Measurements from ENCODE around the gene FBF1. TPM values are rescaled to one million over a fixed set of nuclear protein-coding genes. Genes with fewer than 3 reads are reported as not detected.

FBF1 gene
- total and polyA plus RNA-seq, 9 of the 15 experiments (the other 6 are each of a cell fraction or from before 2014, with no cell fraction given): 0.46 to 14.9 (median 7.5) TPM

GRCh38 chr17:75914643-75915267 lies 26.1 kb downstream of the FBF1 start:
- Histone ChIP-seq H3K4me1 (replicated peaks in 1 of 2; ENCODE audit: control insufficient read depth in 2 of 2, insufficient read depth in 2 of 2, low read length in 2 of 2) (peaks cover 0 to 50% of the 10 kb centered on the region in 2 experiments; a peak in 2 of 5 replicates), H2AFZ (ENCODE audit: low read depth, low read length) (no peak overlapping the region), H3K36me3 (ENCODE audit: control insufficient read depth, insufficient read depth, low read length) (peaks cover 6% of the 10 kb centered on the region; the same call in 1 of the 3 replicates), H3K79me2 (ENCODE audit: control insufficient read depth, insufficient read depth, low read length) (no peaks in the 10 kb centered on the region), H3K4me2 (ENCODE audit: insufficient read depth, low read length) (no peak overlapping the region), H3K9me1 (ENCODE audit: control insufficient read depth, insufficient read depth, low read length) (no peaks in the 10 kb centered on the region), H3K27ac (ENCODE audit: extremely low read depth, low read depth, low read length) (no peak overlapping the region), H3K4me3 (no peak overlapping the region), H3K9me3 (replicated peaks; ENCODE audit: control insufficient read depth, insufficient read depth, low read depth, low read length) (no peaks in the 10 kb centered on the region), H3K27me3 (ENCODE audit: control insufficient read depth in 2 of 2, insufficient read depth in 2 of 2, low read length in 2 of 2) (no peaks in the 10 kb centered on the region), H3K9ac (ENCODE audit: insufficient read depth in 1 of 2, low read depth in 2 of 2, low read length in 2 of 2) (peak overlapping the region in 1 of 2 experiments; percentile 79; a peak in 2 of 4 replicates), H4K20me1 (replicated peaks; ENCODE audit: control insufficient read depth, insufficient read depth, low read length) (no peaks in the 10 kb centered on the region)
- TF ChIP-seq POLR2G (IDR thresholded peaks at IDR 0.05; ENCODE audit: low read depth, low read length): 0 out of 2 replicates have a peak, but pooled peaks have one; percentile 30
- TF ChIP-seq ZBTB33 (CRISPR knock-in tag; IDR thresholded peaks at IDR 0.05): peak; percentile 97
- no peak for TF ChIP-seq ZNF511 (CRISPR knock-in tag; IDR thresholded peaks at IDR 0.05)
- no peak for FAIRE-seq
- no TSS peak for BruUV-seq (replicated peaks)
- 68% methylated on average over 22 of the region's 34 CpGs for WGBS (ENCODE audit: insufficient coverage, low coverage, missing lambda C conversion rate)
- POLR2A ChIA-PET: interaction anchor here (0.8 to 1.2 kb wide), 3 partner anchors 15 to 138 kb away, joined by 3 to 5 read pairs (median 4); no protein-coding TSS in a partner anchor
- intact Hi-C loops (cut with micrococcal nuclease): no loop called here
- peak in 3 of 4 experiments; percentile 20 to 59 (median 37) for DNase-seq (ENCODE audit: extremely low read depth in 1 of 4, low spot score in 3 of 4)
- CTCF ChIA-PET (ENCODE audit: low intra/inter-chr PET ratio): interaction anchor here (0.6 kb wide), 1 partner anchor 24 kb away, joined by 4 read pairs; no protein-coding TSS in a partner anchor
- in situ Hi-C loops (cut with MboI): loop anchor here (5.0 kb wide), 1 partner anchor 378 kb away; no protein-coding TSS in a partner anchor
- ATAC-seq: peak; percentile 79
